Ishikawa (cell line): Measurements from ENCODE around the gene HLX.

Experiments
- CEBPB ChIP-seq: IDR thresholded peaks from 2 replicates; pipeline ENCODE4 v1.6.1; 2012
- CREB1 ChIP-seq: IDR thresholded peaks from 2 replicates; pipeline ENCODE4 v1.6.1; 2012; ENCODE audit warnings: low read depth
- EGR1 ChIP-seq: IDR thresholded peaks from 2 replicates; pipeline ENCODE4 v1.6.1; 2012
- EP300 ChIP-seq: IDR thresholded peaks from 2 replicates; pipeline ENCODE4 v1.6.1; 2012; ENCODE audit warnings: borderline replicate concordance
- FOXM1 ChIP-seq: IDR thresholded peaks from 2 replicates; pipeline ENCODE4 v1.6.1; 2012; ENCODE audit warnings: low read depth, borderline replicate concordance
- MAX ChIP-seq: IDR thresholded peaks from 2 replicates; pipeline ENCODE4 v1.6.1; 2012
- NFIC ChIP-seq: IDR thresholded peaks from 2 replicates; pipeline ENCODE4 v1.6.1; 2012
- RAD21 ChIP-seq: IDR thresholded peaks from 2 replicates; pipeline ENCODE4 v1.6.1; 2012; ENCODE audit warnings: low read depth
- REST ChIP-seq: IDR thresholded peaks from 2 replicates; pipeline ENCODE4 v1.6.1; 2012; ENCODE audit warnings: low read depth, mild to moderate bottlenecking
- TAF1 ChIP-seq: IDR thresholded peaks from 2 replicates; pipeline ENCODE4 v1.6.1; 2012; ENCODE audit warnings: low read depth, mild to moderate bottlenecking
- TCF12 ChIP-seq: IDR thresholded peaks from 2 replicates; pipeline ENCODE4 v1.6.1; 2012; ENCODE audit warnings: low read depth
- TEAD4 ChIP-seq: IDR thresholded peaks from 2 replicates; pipeline ENCODE4 v1.6.1; 2012
- USF1 ChIP-seq: IDR thresholded peaks from 2 replicates; pipeline ENCODE4 v1.6.1; 2012
- YY1 ChIP-seq: IDR thresholded peaks from 2 replicates; pipeline ENCODE4 v1.6.1; 2012; ENCODE audit warnings: low read depth
- ZBTB7A ChIP-seq: IDR thresholded peaks from 2 replicates; pipeline ENCODE4 v1.6.1; 2012; ENCODE audit warnings: low read depth

HLX gene

GRCh38 chr1:220841293-220841692 is 38.0 kb upstream of the HLX start:
- TF ChIP-seq EP300 (no peak), ZBTB7A (no peak), TEAD4 (no peak)

GRCh38 chr1:220843481-220844011 is 35.7 kb upstream of the HLX start:
- TF ChIP-seq EGR1, result no peak
- TF ChIP-seq TCF12, result no peak
- no peak for TF ChIP-seq RAD21
- TF ChIP-seq MAX, result no peak
- no peak for TF ChIP-seq FOXM1

- TF ChIP-seq CEBPB, result no peak
- TF ChIP-seq USF1, result no peak
- no peak for TF ChIP-seq ZBTB7A
- TF ChIP-seq RAD21, result no peak
- no peak for TF ChIP-seq YY1
- TF ChIP-seq MAX, result no peak
- no peak for TF ChIP-seq CREB1
- TF ChIP-seq FOXM1, result no peak
- TF ChIP-seq NFIC, result no peak
- no peak for TF ChIP-seq TCF12
These were observed 26.8 kb upstream of the HLX start for GRCh38 chr1:220852408-220852807.

- TF ChIP-seq TAF1, result no peak
- TF ChIP-seq NFIC, result no peak
- no peak for TF ChIP-seq ZBTB7A
- TF ChIP-seq EP300, result no peak
- TF ChIP-seq REST, result no peak
- no peak for TF ChIP-seq YY1
- TF ChIP-seq CEBPB, result no peak
- no peak for TF ChIP-seq USF1
- no peak for TF ChIP-seq TEAD4
- TF ChIP-seq RAD21, result no peak
- TF ChIP-seq EGR1, result no peak
- TF ChIP-seq MAX, result no peak
- TF ChIP-seq FOXM1, result no peak
These were observed 6.9 kb upstream of the HLX start for GRCh38 chr1:220872296-220872695.

- no peak for TF ChIP-seq CEBPB
- no peak for TF ChIP-seq EP300
- TF ChIP-seq RAD21, result no peak
- no peak for TF ChIP-seq REST
- no peak for TF ChIP-seq FOXM1
- TF ChIP-seq TAF1, result no peak
- TF ChIP-seq CREB1, result no peak
- no peak for TF ChIP-seq ZBTB7A
- no peak for TF ChIP-seq EGR1
- TF ChIP-seq TEAD4, result no peak
- TF ChIP-seq TCF12, result no peak
- no peak for TF ChIP-seq YY1
- no peak for TF ChIP-seq USF1
- no peak for TF ChIP-seq NFIC
- no peak for TF ChIP-seq MAX
These were observed 6.2 kb upstream of the HLX start for GRCh38 chr1:220873087-220873486.
